Chondrocyte (in vitro differentiated cells): Measurements from ENCODE around the gene PSIP1. TPM values are rescaled to one million over a fixed set of nuclear protein-coding genes. Genes with fewer than 3 reads are reported as not detected.

ENCODE experiments used
- DNase-seq: peaks from one replicate; pipeline ENCODE4 v3.0.0; 2021; ENCODE audit warnings: mixed read lengths, low spot score
- H3K27ac Mint-ChIP-seq: one replicate; pipeline ENCODE4 v1.8.0; 2021; ENCODE audit warnings: mild to moderate bottlenecking, moderate library complexity, mixed read lengths; ENCODE audit not compliant: unreplicated experiment
- H3K27me3 Mint-ChIP-seq: 2 replicates; pipeline ENCODE4 v1.8.0; 2021; ENCODE audit warnings: low read depth, mixed read lengths
- H3K36me3 Mint-ChIP-seq: 2 replicates; pipeline ENCODE4 v1.8.0; 2021; ENCODE audit warnings: low read depth, mixed read lengths
- H3K4me1 Mint-ChIP-seq: 2 replicates; pipeline ENCODE4 v1.8.0; 2021; ENCODE audit warnings: low read depth, mild to moderate bottlenecking, mixed read lengths
- H3K4me3 Mint-ChIP-seq: one replicate; pipeline ENCODE4 v1.8.0; 2021; ENCODE audit warnings: mild to moderate bottlenecking, moderate library complexity, mixed read lengths; ENCODE audit not compliant: unreplicated experiment
- H3K9me3 Mint-ChIP-seq: 2 replicates; pipeline ENCODE4 v1.8.0; 2021; ENCODE audit warnings: low read depth, mixed read lengths
- total RNA-seq: library from RNA; stranded (reverse); gene quantifications from 3 replicates; pipeline ENCODE4 v1.2.1, GENCODE V29; 2021
- TF ChIP-seq, protein P1 (sequence below): fragments of 200-600 bp; sonication (generic); IDR thresholded peaks from 2 replicates; pipeline ENCODE4 v1.5.0; 2021; ENCODE audit warnings: antibody characterized with exemption, mild to moderate bottlenecking, moderate library complexity

The PSIP1 gene
- total RNA-seq, 1 donor from 2014 or later, result 40.3 TPM

DNA sequence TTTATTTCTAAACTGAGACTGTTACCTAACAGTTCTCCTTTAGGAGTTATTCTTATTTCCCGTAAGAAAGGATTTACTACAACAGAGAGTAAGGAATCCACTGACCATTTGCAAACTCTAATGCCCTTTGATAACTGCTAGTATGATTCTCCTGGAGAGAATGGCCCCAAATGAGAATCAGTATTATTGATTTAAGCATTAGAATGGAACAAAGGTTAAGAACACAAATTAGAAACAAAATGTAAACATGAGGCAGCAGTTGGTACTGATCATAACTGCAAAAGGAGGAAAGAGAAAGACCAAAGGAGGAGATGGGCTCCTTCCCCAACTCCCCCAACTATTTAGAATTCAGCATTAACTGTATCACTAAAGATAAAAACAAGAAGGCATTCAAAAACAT lies 30.7 kb downstream of the PSIP1 start:
- TF ChIP-seq, protein P1, sequence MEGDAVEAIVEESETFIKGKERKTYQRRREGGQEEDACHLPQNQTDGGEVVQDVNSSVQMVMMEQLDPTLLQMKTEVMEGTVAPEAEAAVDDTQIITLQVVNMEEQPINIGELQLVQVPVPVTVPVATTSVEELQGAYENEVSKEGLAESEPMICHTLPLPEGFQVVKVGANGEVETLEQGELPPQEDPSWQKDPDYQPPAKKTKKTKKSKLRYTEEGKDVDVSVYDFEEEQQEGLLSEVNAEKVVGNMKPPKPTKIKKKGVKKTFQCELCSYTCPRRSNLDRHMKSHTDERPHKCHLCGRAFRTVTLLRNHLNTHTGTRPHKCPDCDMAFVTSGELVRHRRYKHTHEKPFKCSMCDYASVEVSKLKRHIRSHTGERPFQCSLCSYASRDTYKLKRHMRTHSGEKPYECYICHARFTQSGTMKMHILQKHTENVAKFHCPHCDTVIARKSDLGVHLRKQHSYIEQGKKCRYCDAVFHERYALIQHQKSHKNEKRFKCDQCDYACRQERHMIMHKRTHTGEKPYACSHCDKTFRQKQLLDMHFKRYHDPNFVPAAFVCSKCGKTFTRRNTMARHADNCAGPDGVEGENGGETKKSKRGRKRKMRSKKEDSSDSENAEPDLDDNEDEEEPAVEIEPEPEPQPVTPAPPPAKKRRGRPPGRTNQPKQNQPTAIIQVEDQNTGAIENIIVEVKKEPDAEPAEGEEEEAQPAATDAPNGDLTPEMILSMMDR, result no peak
- DNase-seq, result no peak
- H3K27ac Mint-ChIP-seq, result peak overlapping the region; percentile 0

GRCh38 chr9:15475923-15476536 lies 34.7 kb downstream of the PSIP1 start:
- TF ChIP-seq, protein P1, result no peak
- Mint-ChIP-seq H3K27ac (no peak overlapping the region), H3K36me3 (peaks cover 2% of the 10 kb centered on the region), H3K9me3 (no peaks in the 10 kb centered on the region), H3K27me3 (no peaks in the 10 kb centered on the region), H3K4me1 (peaks cover 29% of the 10 kb centered on the region), H3K4me3 (no peak overlapping the region)
- DNase-seq, result no peak

More for the DNA sequence above, 30.7 kb downstream of the PSIP1 start:
- H3K9me3 Mint-ChIP-seq, result no peaks in the 10 kb centered on the region
- peaks cover 5% of the 10 kb centered on the region for H3K36me3 Mint-ChIP-seq
- H3K4me3 Mint-ChIP-seq, result no peak overlapping the region
- no peaks in the 10 kb centered on the region for H3K27me3 Mint-ChIP-seq
- H3K4me1 Mint-ChIP-seq, result peaks cover 19% of the 10 kb centered on the region

DNA sequence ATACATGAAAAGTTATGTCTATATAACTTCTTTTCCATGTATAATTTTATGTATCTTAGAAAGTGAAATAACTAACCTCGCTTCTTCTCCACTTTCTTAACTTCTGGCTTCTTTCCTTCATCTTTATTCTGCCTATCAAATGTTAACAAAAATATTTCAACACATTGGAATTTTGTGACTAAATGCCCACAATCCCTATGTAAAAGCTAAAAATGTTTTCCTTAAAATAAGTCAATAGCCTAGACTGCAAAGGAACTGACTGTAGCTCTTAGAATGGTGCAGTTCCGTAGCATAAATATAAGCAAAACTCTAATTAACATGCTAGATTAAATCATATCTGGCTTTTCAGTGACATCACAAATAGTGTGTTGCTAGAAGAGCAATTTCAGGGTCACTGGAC lies 40.9 kb downstream of the PSIP1 start:
- H3K27me3 Mint-ChIP-seq, result no peaks in the 10 kb centered on the region

DNA sequence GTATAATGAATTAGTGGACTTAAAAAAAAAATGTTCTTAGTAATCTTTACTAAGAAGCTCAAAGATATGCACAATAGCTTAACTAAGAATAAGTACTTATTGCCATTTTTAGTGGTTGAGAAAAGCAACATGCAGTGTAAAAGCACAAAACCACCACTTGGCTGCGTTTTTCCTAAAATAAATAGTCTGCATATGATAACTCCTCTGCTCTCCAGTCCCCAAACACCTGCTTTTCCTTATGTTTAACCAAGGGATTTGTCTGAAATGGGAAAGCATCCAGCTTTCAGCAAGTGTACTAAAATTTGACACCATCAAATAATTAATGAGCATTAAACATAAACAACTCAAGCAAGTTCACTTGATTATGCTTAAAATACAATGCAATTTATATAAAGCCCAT lies 41.4 kb downstream of the PSIP1 start:
- H3K36me3 Mint-ChIP-seq, result peaks cover 19% of the 10 kb centered on the region
- DNase-seq, result no peak

More for the DNA sequence above, 40.9 kb downstream of the PSIP1 start:
- Mint-ChIP-seq H3K36me3 (peaks cover 19% of the 10 kb centered on the region), H3K9me3 (no peaks in the 10 kb centered on the region), H3K4me1 (peaks cover 37% of the 10 kb centered on the region), H3K27ac (peak overlapping the region; percentile 79), H3K4me3 (no peak overlapping the region)
- DNase-seq, result no peak
- TF ChIP-seq, protein P1, result no peak

DNA sequence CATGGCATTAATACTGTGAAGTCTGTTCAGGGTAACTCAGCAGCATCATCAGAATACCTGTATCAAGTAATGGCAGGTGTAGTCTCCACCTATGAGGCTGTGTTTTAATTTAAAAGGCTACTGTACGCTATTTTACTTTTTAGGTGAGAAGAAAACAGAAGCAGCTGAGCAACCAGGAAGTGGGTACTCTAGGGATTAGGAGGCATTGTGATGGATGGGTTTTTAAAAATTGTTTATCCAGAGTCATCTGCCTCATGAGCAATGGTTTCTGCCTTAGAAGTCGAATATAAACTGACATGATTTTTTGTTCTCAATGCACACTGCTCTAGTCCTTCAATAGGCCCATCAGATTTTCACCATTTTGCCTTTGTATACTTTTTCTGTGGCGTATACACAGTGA lies 42.6 kb downstream of the PSIP1 start:
- TF ChIP-seq, protein P1, result no peak
- Mint-ChIP-seq H3K27ac (no peak overlapping the region), H3K4me1 (peaks cover 37% of the 10 kb centered on the region), H3K27me3 (no peaks in the 10 kb centered on the region), H3K9me3 (no peaks in the 10 kb centered on the region), H3K4me3 (no peak overlapping the region), H3K36me3 (peaks cover 22% of the 10 kb centered on the region)
- no peak for DNase-seq

More for the DNA sequence above, 41.4 kb downstream of the PSIP1 start:
- no peaks in the 10 kb centered on the region for H3K27me3 Mint-ChIP-seq
- TF ChIP-seq, protein P1, result peak; percentile 44
- no peaks in the 10 kb centered on the region for H3K9me3 Mint-ChIP-seq
- peak overlapping the region; percentile 79 for H3K27ac Mint-ChIP-seq
- peaks cover 37% of the 10 kb centered on the region for H3K4me1 Mint-ChIP-seq
- no peak overlapping the region for H3K4me3 Mint-ChIP-seq
